ENCODE measurements around the gene PDIA2. TPM values are rescaled to one million over a fixed set of nuclear protein-coding genes. Genes with fewer than 3 reads are reported as not detected.
"Not testable (repeated sequence)": the region's sequence is repeated elsewhere in the genome, so short reads cannot be mapped to it uniquely, and the experiment has no call there.

Gene PDIA2
- total RNA-seq, 2 experiments from 2014 or later, result 0.31 TPM; not detected in 1

- H3K36me3 Mint-ChIP-seq; H3K4me1 Mint-ChIP-seq; POLR2A ChIA-PET; ATAC-seq (ENCODE audit: low read depth); DNase-seq; H3K4me3 Mint-ChIP-seq; H3K27me3 Mint-ChIP-seq; H3K27ac Mint-ChIP-seq; H3K9me3 Mint-ChIP-seq: not testable (repeated sequence)
These were observed 15.4 kb upstream of the PDIA2 start for GRCh38 chr16:267562-267961.

- DNase-seq (no peak), ATAC-seq (ENCODE audit: low read depth) (no peak)
- Mint-ChIP-seq H3K36me3 (no peaks in the 10 kb centered on the region), H3K4me1 (peaks cover 2% of the 10 kb centered on the region), H3K27ac (no peak overlapping the region), H3K27me3 (no peaks in the 10 kb centered on the region), H3K4me3 (no peak overlapping the region), H3K9me3 (peaks cover 2% of the 10 kb centered on the region)
- POLR2A ChIA-PET, result no interaction called here
These were observed 14.6 kb upstream of the PDIA2 start for GRCh38 chr16:268141-269053.

GRCh38 chr16:269061-269796 lies 13.7 kb upstream of the PDIA2 start:
- H3K36me3 Mint-ChIP-seq, result no peaks in the 10 kb centered on the region
- H3K27ac Mint-ChIP-seq, result no peak overlapping the region
- H3K27me3 Mint-ChIP-seq, result no peaks in the 10 kb centered on the region
- POLR2A ChIA-PET, result no interaction called here
- no peak for ATAC-seq (ENCODE audit: low read depth)
- peaks cover 2% of the 10 kb centered on the region for H3K4me1 Mint-ChIP-seq
- DNase-seq, result no peak
- H3K4me3 Mint-ChIP-seq, result no peak overlapping the region
- peaks cover 2% of the 10 kb centered on the region for H3K9me3 Mint-ChIP-seq

GRCh38 chr16:270381-271255 lies 12.3 kb upstream of the PDIA2 start:
- peaks cover 5% of the 10 kb centered on the region for H3K27me3 Mint-ChIP-seq
- ATAC-seq (ENCODE audit: low read depth) (no peak), DNase-seq (no peak)
- no peaks in the 10 kb centered on the region for H3K36me3 Mint-ChIP-seq
- peaks cover 2% of the 10 kb centered on the region for H3K9me3 Mint-ChIP-seq
- H3K4me1 Mint-ChIP-seq, result peaks cover 2% of the 10 kb centered on the region
- no peak overlapping the region for H3K27ac Mint-ChIP-seq
- no peak overlapping the region for H3K4me3 Mint-ChIP-seq
- POLR2A ChIA-PET, result interaction anchor here (0.6 kb wide), 1 partner anchor 50 kb away, joined by 3 read pairs; no protein-coding TSS in a partner anchor

- Mint-ChIP-seq H3K27ac (no peak overlapping the region), H3K4me1 (peaks cover 2% of the 10 kb centered on the region), H3K36me3 (no peaks in the 10 kb centered on the region), H3K4me3 (no peak overlapping the region), H3K27me3 (peaks cover 21% of the 10 kb centered on the region), H3K9me3 (peaks cover under 1% of the 10 kb centered on the region)
- no peak for ATAC-seq (ENCODE audit: low read depth)
- DNase-seq, result no peak
- POLR2A ChIA-PET, result no interaction called here
These were observed 10.1 kb upstream of the PDIA2 start for GRCh38 chr16:272633-273546.

- POLR2A ChIA-PET, result no interaction called here
- no peak overlapping the region for H3K27ac Mint-ChIP-seq
- peaks cover 26% of the 10 kb centered on the region for H3K27me3 Mint-ChIP-seq
- no peak for ATAC-seq (ENCODE audit: low read depth)
- DNase-seq, result no peak
- no peak overlapping the region for H3K4me3 Mint-ChIP-seq
- no peaks in the 10 kb centered on the region for H3K9me3 Mint-ChIP-seq
- no peaks in the 10 kb centered on the region for H3K36me3 Mint-ChIP-seq
- H3K4me1 Mint-ChIP-seq, result peaks cover 2% of the 10 kb centered on the region
These were observed 9.2 kb upstream of the PDIA2 start for GRCh38 chr16:273547-274421.

GRCh38 chr16:275041-275641 lies 7.8 kb upstream of the PDIA2 start:
- DNase-seq, result no peak
- no peak for ATAC-seq (ENCODE audit: low read depth)
- POLR2A ChIA-PET, result no interaction called here
- H3K36me3 Mint-ChIP-seq, result no peaks in the 10 kb centered on the region
- H3K4me1 Mint-ChIP-seq, result peaks cover 5% of the 10 kb centered on the region
- H3K9me3 Mint-ChIP-seq, result no peaks in the 10 kb centered on the region
- peak overlapping the region; percentile 28 for H3K4me3 Mint-ChIP-seq
- peaks cover 30% of the 10 kb centered on the region for H3K27me3 Mint-ChIP-seq
- H3K27ac Mint-ChIP-seq, result no peak overlapping the region

- Mint-ChIP-seq H3K4me3 (peak within 1 kb of the TSS; percentile 49), H3K4me1 (peaks cover 5% of the 10 kb centered on the region), H3K27me3 (peaks cover 30% of the 10 kb centered on the region), H3K27ac (no peak within 1 kb of the TSS), H3K9me3 (no peaks in the 10 kb centered on the region), H3K36me3 (no peaks in the 10 kb centered on the region)
- ATAC-seq (ENCODE audit: low read depth) (no peak), DNase-seq (no peak)
- POLR2A ChIA-PET, result interaction anchor here (0.8 kb wide), 1 partner anchor 40 kb away, joined by 3 read pairs; no protein-coding TSS in a partner anchor
These were observed 7.2 kb upstream of the PDIA2 start, which contains the start of gene RGS11 for GRCh38 chr16:275786-276232. Gene RGS11 (minus strand): TSS chr16:275944. CDS start chr16:275911, 33 bp downstream.

- DNase-seq (no peak), ATAC-seq (ENCODE audit: low read depth) (no peak)
- Mint-ChIP-seq H3K27me3 (peaks cover 33% of the 10 kb centered on the region), H3K36me3 (no peaks in the 10 kb centered on the region), H3K27ac (no peak overlapping the region), H3K4me1 (peaks cover 5% of the 10 kb centered on the region), H3K9me3 (no peaks in the 10 kb centered on the region), H3K4me3 (peak overlapping the region; percentile 49)
- POLR2A ChIA-PET, result interaction anchor here (0.8 kb wide), 1 partner anchor 41 kb away, joined by 3 read pairs; no protein-coding TSS in a partner anchor
These were observed 6.4 kb upstream of the PDIA2 start for GRCh38 chr16:276426-277077.

GRCh38 chr16:278863-279366 lies 4.0 kb upstream of the PDIA2 start:
- DNase-seq (no peak), ATAC-seq (ENCODE audit: low read depth) (peak; percentile 74)
- Mint-ChIP-seq H3K36me3 (no peaks in the 10 kb centered on the region), H3K27me3 (peaks cover 34% of the 10 kb centered on the region), H3K4me1 (peaks cover 5% of the 10 kb centered on the region), H3K27ac (no peak overlapping the region), H3K4me3 (no peak overlapping the region), H3K9me3 (no peaks in the 10 kb centered on the region)
- POLR2A ChIA-PET, result no interaction called here

- Mint-ChIP-seq H3K27ac (no peak overlapping the region), H3K27me3 (peaks cover 33% of the 10 kb centered on the region), H3K9me3 (no peaks in the 10 kb centered on the region), H3K4me1 (peaks cover 5% of the 10 kb centered on the region), H3K4me3 (no peak overlapping the region), H3K36me3 (no peaks in the 10 kb centered on the region)
- POLR2A ChIA-PET, result no interaction called here
- ATAC-seq (ENCODE audit: low read depth), result no peak
- DNase-seq, result no peak
These were observed 3.4 kb upstream of the PDIA2 start for GRCh38 chr16:279531-279930.

Measured in activated naive CD8-positive, alpha-beta T cell treated with anti-CD3 and anti-CD28 coated beads, Interleukin-2, amount 10 ng/mL, durations not matched to agents 7 days and 5 days (primary cell).